Measurements from ENCODE around the gene PSMB7.

Gene PSMB7

GRCh38 chr9:124321935-124322334 lies 93.3 kb downstream of the PSMB7 start:
- TF ChIP-seq CTCF (IDR thresholded peaks at IDR 0.05): no peak
- TF ChIP-seq ZFX (IDR thresholded peaks at IDR 0.05; ENCODE audit: borderline replicate concordance): no peak

GRCh38 chr9:124321416-124321815 lies 93.8 kb downstream of the PSMB7 start:
- no peak overlapping the region for H3K27ac ChIP-seq

More at GRCh38 chr9:124321935-124322334, 93.3 kb downstream of the PSMB7 start:
- no peak overlapping the region for H3K27ac ChIP-seq

GRCh38 chr9:124320062-124320973 lies 94.9 kb downstream of the PSMB7 start:
- no peak overlapping the region for H3K27ac ChIP-seq
- TF ChIP-seq ZFX (IDR thresholded peaks at IDR 0.05; ENCODE audit: borderline replicate concordance): no peak
- peak; percentile 92 for TF ChIP-seq CTCF (IDR thresholded peaks at IDR 0.05)

More at GRCh38 chr9:124321416-124321815, 93.8 kb downstream of the PSMB7 start:
- no peak for TF ChIP-seq ZFX (IDR thresholded peaks at IDR 0.05; ENCODE audit: borderline replicate concordance)
- no peak for TF ChIP-seq CTCF (IDR thresholded peaks at IDR 0.05)

GRCh38 chr9:124315882-124316281 lies 99.4 kb downstream of the PSMB7 start:
- no peak for TF ChIP-seq ZFX (IDR thresholded peaks at IDR 0.05; ENCODE audit: borderline replicate concordance)
- no peak for TF ChIP-seq CTCF (IDR thresholded peaks at IDR 0.05)
- no peak overlapping the region for H3K27ac ChIP-seq

GRCh38 chr9:124313940-124314339 lies 101.3 kb downstream of the PSMB7 start:
- no peak overlapping the region for H3K27ac ChIP-seq
- no peak for TF ChIP-seq CTCF (IDR thresholded peaks at IDR 0.05)
- TF ChIP-seq ZFX (IDR thresholded peaks at IDR 0.05; ENCODE audit: borderline replicate concordance): no peak

GRCh38 chr9:124312290-124313265 lies 102.7 kb downstream of the PSMB7 start:
- no peak overlapping the region for H3K27ac ChIP-seq
- TF ChIP-seq CTCF (IDR thresholded peaks at IDR 0.05): no peak
